AG09309 (cell line): Measurements from ENCODE around the gene ENTPD6.
"Not testable (repeated sequence)": the region's sequence is repeated elsewhere in the genome, so short reads cannot be mapped to it uniquely, and the experiment has no call there.

Experiments
- DNase-seq: peaks from one replicate; pipeline ENCODE4 v3.0.0-alpha.2; 2010; ENCODE audit warnings: low read depth
- H3K4me3 ChIP-seq: 2 replicates; pipeline ENCODE4 v1.5.1; 2011; ENCODE audit warnings: mild to moderate bottlenecking, low read depth, low read length, moderate library complexity; ENCODE audit not compliant: control insufficient read depth
- TF ChIP-seq, protein P1 (sequence below): IDR thresholded peaks from 2 replicates; pipeline ENCODE4 v1.5.1; 2011; ENCODE audit warnings: mild to moderate bottlenecking, low read depth, low read length, inconsistent platforms; ENCODE audit not compliant: insufficient read depth, control insufficient read depth; ENCODE audit errors: missing control alignments

Gene ENTPD6

DNA sequence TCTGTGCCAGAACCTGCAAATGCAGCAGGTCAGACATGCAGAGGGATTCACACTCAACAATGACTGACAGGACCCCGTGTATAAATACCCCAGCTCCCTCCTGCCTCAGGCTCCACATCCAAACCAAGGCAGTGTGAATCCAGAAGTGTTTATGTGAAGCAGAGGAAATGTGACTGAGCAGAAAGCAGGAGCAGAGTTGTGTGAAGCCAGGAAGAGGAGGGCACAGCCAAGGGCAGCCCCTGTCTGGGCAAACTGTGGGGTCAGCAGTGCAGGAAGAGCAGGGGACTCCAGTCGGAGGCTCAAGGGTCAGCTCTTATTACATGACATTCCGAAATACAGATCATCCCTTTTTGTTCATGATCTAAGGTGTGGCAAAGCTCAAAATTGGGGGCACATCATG lies 19.3 kb upstream of the ENTPD6 start:
- H3K4me3 ChIP-seq = no peak overlapping the region
- DNase-seq = no peak
- TF ChIP-seq, protein P1, sequence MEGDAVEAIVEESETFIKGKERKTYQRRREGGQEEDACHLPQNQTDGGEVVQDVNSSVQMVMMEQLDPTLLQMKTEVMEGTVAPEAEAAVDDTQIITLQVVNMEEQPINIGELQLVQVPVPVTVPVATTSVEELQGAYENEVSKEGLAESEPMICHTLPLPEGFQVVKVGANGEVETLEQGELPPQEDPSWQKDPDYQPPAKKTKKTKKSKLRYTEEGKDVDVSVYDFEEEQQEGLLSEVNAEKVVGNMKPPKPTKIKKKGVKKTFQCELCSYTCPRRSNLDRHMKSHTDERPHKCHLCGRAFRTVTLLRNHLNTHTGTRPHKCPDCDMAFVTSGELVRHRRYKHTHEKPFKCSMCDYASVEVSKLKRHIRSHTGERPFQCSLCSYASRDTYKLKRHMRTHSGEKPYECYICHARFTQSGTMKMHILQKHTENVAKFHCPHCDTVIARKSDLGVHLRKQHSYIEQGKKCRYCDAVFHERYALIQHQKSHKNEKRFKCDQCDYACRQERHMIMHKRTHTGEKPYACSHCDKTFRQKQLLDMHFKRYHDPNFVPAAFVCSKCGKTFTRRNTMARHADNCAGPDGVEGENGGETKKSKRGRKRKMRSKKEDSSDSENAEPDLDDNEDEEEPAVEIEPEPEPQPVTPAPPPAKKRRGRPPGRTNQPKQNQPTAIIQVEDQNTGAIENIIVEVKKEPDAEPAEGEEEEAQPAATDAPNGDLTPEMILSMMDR = no peak

DNA sequence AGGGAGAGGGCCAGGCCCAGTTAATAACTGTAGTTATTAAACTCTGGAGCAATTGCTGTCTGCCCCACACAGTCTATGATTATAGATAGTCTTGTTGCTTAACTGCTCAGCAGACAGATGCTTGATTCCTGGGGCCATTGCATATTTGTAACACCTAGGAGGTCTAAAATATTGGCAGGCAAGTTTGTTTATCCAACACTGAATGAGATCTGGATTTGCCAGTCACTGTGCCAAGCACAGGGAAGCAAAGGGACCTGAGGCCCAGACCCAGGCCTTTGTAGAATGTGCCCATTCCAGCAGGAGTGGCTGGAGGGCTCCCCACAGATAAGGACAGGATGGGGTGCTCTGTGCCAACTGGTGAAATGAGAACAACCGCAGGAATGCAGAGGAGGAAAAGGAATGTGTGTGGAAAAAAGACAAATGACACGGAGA lies 17.6 kb upstream of the ENTPD6 start:
- TF ChIP-seq, protein P1 = no peak
- no peak for DNase-seq
- no peak overlapping the region for H3K4me3 ChIP-seq

DNA sequence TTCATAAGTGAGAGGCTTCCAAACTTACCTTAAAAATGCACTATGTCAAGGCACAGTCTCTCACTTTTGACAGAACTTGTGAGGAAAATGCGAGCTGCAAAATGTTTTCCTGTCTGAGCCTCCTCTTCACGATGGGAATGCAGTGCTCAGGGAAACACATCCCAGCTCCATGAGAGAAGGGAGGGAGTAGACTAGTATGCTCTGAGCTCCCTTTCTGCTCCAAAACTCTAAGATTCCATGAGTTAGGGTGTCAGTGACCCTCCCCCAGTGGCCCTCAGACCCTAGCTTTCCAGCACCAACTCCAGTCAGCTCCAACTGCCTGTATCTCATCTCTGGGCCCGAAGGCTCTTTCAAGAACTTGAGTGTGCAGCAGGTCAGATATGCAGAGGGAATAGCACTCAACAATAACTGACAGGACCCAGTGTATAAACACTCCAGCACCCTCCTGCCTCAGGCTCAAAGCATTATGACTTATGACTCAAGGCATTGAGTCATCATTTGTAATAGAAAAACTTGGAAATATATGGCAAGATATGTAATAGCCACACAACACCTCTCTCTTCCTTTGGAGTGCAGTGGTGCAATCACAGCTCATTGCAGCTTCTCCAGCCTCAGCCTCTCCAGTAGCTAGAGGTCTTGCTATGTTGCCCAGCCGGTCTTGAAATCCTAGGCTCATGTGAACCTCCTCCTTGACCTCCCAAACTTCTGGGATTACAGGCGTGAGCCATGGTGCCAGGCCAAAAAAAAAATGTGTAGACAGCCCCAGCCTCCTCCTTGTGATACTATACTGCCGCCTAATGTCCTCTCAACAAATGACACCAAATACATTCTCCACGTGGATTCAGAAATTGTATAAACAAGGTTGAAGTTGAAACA lies 16.7 kb upstream of the ENTPD6 start:
- TF ChIP-seq, protein P1 = peak; percentile 86
- peak; percentile 73 for DNase-seq
- H3K4me3 ChIP-seq = no peak overlapping the region

DNA sequence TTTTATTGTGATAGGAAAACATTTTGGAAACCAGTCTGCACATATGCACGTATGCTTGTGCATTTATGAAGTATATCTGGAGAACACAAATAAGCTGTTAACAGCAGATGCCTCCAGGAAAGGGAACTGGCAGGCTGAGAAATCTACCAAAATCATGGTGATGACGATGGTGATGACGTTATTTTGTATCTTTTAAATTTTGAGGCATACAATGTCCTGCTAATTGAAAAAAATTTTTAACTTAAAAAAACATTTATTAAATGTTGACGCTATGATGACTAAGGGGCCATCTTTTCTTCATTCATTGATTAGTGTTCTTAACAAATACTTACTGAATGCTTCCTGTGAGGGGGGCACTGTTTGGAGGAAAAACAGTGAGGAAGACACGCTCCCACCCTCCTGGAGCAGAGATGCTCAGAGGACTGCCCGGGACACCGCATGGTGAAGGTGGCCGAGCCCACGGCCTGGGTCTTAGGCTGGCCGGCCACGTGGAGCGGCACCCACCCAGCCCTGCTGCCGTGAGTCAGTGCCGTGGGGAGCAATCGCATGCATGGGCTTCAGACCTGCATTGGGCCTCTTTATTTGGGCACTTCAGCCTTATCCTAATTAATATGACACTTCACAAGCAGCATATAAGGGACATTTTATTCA lies 15.9 kb upstream of the ENTPD6 start:
- no peak for DNase-seq
- H3K4me3 ChIP-seq = no peak overlapping the region
- TF ChIP-seq, protein P1 = no peak

DNA sequence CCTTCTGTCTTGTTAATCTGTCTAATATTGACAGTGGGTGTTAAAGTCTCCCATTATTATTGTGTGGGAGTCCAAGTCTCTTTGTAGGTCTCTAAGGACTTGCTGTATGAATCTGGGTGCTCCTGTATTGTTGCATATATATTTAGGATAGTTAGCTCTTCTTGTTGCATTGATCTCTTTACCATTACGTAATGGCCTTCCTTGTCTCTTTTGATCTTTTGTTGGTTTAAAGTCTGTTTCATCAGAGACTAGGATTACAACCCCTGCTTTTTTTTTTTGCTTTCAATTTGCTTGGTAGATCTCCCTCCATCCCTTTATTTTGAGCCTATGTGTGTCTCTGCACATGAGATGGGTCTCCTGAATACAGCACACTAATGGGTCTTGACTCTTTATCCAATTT lies 11.1 kb upstream of the ENTPD6 start:
- not testable (repeated sequence) for H3K4me3 ChIP-seq, DNase-seq

DNA sequence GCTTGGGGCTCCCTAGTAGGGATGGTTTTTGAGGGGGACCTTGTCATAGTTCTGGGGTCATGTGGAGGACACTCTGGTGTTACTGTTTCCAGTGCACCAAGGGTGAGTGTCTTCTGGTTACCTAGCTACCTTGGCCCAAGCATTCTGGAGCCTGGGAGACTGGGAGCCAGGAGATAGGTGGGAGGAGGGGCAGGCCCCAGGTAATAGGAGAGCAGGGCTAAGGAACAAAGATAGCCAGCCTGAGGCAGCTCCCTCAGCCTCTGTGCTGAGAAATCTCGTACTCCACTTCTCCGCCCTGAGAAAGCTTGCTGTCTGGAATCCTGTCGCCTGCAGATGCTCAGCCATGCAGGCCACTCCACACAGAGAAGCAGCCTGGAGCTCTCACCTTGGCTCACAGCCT lies 8.3 kb upstream of the ENTPD6 start:
- no peak for DNase-seq
- H3K4me3 ChIP-seq = no peak overlapping the region
- TF ChIP-seq, protein P1 = no peak

DNA sequence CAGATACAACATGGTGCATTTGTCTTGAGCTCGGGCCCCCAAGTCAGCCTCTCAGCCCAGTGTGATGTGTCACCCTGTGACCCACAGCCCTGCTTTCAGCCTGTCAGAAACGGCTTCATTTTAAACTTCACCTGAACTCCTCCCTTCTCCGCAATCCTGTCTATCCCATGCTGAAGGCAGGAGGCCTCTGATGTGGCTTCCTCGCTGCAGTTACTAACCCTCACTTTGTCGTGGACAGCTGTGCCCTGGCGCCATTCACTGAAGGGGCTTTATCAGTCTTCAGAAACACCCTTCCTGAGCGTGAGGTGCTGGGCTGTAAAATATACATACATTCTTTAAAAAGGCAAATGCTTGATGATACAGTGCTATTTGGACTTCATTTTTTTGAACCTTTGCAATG lies 7.9 kb upstream of the ENTPD6 start:
- DNase-seq = no peak
- TF ChIP-seq, protein P1 = no peak

More for the DNA sequence above, 7.9 kb upstream of the ENTPD6 start:
- no peak overlapping the region for H3K4me3 ChIP-seq
